Right lung (tissue), 5 donors: ENCODE data around the gene MAMDC4. TPM values are rescaled to one million over a fixed set of nuclear protein-coding genes. Genes with fewer than 3 reads are reported as not detected.
"Not testable (repeated sequence)": the region's sequence is repeated elsewhere in the genome, so short reads cannot be mapped to it uniquely, and the experiment has no call there.

ENCODE experiments used
- DNase-seq, 2 donors: peaks; one replicate each; pipeline ENCODE4 v3.0.0-alpha.2; 2013
- polyA plus RNA-seq, 5 donors: library from polyadenylated mRNA; unstranded; fragments of 120-200 nt; gene quantifications; one replicate each; pipeline versions ENCODE4 v1.2.1 to v1.2.3, GENCODE V29; 2013; ENCODE audit warnings: inconsistent platforms in 1 of 5, low replicate concordance in 1 of 5; ENCODE audit not compliant: insufficient read length in 5 of 5, insufficient read depth in 1 of 5

The MAMDC4 gene
- polyA plus RNA-seq, 5 donors, result 4.5 to 9.5 (median 6.7) TPM

DNA sequence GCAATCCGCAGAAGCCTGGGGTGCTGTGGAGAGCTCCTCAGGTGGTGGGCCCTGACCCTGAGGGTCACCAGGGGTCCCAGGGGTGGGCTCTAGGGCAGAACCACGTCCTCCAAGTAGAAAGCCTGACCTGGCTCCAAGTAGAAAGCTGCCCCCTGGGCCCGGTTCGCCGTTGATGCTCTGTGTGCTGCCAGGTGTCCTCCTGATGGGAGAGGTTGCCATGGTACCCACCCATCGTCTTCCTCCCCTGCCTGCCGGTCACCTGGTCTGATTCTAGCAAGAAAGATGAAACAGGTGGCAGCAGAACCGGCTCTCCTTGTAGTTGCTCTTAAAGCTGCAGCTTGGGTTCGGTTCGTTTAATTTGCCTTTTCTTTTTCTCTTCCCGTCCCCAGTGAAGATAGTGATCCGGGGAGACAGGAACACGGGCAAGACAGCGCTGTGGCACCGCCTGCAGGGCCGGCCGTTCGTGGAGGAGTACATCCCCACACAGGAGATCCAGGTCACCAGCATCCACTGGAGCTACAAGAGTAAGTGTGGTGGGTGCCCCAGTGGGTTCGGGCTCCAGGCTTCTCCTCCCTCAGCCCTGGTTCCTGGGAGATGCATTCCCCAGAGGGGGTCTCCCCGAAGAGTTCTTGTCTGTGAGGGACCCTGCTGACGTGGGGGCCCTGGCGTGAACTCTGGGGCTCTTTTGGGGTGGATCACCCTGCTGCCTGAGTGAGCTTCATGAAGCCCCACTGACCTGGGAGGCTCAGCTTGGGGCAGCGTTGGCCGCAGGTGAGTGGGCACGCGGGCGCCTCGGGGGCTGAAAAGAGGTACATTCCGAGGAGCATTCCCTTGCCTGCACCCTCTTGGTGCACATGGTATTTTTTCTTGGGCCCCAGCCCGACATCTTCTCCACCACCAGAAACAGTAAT is 28.8 kb upstream of the MAMDC4 start:
- no peak for DNase-seq

GRCh38 chr9:136824496-136825225 is 27.5 kb upstream of the MAMDC4 start:
- DNase-seq, result no peak

GRCh38 chr9:136825295-136826187 is 26.6 kb upstream of the MAMDC4 start:
- no peak for DNase-seq

DNA sequence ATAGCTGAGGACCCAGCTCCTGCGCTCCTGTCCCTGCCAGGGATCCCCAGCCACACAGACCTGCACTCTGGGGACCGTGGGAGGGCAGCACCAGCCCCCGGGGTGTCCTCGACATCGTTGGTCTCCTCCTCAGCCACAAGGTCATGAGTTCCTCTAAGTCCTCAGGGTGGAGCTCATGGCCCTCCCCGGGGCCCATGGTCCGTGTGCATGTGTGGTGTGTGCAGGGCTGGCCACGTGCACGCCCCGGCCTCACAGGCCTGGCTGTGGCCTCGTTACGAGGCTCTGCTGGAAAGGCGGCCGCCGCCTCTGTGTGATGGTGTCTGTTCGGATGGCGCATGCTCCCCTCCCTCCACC is 26.0 kb upstream of the MAMDC4 start:
- no peak for DNase-seq

DNA sequence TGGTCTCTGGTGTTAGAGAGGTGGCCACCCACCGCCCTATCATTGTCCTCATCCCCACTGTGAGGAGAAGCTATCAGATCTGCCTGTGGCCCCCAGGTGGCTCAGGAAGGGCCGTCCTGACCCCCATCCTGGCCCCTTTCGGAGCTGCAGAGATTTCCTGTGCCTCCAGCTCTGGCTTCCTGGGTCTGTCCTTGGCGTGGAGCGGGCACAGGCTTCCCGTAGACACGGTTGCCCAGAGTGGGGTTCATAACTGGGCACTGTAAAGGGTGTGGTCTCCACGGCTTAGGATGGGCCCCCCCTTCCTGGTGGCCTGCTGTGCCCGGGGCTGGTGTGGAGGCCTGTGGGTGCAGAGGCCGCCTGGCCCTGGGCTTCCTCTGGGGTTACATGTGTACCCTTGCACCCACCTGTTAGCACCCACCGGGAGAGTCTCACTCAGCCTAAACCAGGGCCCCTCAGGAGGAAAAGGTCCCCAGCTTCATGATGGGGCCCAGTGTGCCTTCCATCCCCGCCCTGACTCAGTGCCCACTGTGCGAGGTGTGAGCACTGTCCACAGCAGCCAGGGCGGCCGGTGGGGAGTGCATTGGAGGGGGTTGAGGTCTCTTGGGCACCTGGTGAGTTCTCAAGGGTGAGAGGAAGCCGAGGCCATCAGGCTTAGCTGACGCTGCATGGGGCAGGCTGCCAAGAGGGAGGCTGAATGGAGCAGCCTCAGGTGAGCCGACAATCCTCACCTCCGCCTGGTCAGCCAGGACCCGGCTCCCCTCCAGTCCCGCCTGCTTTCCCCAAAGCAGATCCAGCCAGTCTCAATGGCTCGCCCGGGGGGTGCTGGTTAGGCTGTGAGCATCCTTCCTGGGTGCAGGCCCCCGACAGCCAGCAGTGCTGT is 25.2 kb upstream of the MAMDC4 start:
- no peak for DNase-seq

DNA sequence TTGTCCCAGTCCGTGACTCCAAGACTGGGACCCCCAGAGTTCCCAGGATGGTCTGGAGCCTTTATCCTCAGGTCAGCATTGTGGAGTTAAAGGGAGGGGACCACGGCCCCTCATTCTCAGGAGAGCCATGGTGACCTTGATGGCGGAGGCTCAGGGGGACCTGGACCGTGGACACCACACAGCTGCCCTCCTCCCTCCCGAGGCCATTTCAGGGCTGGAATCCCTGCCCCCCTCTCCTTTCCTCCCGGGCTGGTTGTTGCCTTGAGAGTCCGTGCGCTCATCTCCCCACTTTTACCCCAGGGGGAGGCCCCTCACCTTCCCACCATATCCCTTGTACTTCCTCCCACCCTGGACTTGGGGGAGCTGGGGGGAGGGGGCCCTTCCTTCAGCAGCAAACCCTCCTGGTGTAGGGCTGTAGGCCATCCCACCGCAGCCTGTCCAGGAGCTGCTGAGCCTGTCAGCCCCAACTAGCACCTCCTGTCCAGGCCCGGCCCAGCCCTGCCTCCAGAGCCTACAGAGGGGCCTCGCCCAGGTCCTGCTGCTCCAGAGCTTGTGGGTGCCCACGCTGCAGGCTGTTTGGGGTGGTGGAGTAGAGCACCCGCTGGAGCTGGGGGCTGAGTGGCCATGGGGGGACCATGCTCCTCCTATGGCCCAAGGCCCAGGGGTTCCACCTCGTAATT is 24.2 kb upstream of the MAMDC4 start:
- no peak for DNase-seq

DNA sequence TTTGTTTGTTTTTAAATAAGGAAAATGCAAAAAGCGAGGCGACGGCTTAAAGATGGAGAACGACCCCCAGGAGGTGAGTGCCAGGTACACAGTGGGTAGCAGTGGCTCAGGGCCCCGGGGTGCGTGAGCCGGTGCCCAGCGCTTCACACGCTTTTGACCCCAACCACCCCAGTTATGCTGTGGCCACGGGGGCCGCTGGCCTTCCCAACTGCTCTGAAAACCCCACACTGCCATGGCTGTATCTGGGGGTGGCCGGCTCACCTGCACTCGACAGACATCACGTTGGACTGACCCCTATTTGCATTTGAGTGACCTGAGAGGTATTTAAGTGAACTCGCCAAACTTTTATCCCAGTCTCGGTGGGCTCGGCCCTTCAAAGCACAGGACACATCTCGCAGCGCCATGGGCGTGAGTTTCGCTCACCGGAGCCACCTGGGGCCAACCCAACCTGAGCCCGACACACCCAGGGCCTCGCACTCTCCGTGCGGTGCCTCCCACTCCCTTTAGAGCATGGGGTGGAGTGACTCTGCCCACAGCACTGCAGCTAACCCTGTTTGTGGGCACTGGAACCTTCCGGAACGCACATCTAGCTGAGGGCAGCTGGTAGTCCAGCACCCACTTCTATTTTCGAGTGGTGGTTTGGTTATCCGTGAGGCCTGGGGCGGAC is 23.5 kb upstream of the MAMDC4 start:
- DNase-seq, result no peak

- no peak for DNase-seq
Observed at GRCh38 chr9:136829412-136829811, 22.7 kb upstream of the MAMDC4 start.

DNA sequence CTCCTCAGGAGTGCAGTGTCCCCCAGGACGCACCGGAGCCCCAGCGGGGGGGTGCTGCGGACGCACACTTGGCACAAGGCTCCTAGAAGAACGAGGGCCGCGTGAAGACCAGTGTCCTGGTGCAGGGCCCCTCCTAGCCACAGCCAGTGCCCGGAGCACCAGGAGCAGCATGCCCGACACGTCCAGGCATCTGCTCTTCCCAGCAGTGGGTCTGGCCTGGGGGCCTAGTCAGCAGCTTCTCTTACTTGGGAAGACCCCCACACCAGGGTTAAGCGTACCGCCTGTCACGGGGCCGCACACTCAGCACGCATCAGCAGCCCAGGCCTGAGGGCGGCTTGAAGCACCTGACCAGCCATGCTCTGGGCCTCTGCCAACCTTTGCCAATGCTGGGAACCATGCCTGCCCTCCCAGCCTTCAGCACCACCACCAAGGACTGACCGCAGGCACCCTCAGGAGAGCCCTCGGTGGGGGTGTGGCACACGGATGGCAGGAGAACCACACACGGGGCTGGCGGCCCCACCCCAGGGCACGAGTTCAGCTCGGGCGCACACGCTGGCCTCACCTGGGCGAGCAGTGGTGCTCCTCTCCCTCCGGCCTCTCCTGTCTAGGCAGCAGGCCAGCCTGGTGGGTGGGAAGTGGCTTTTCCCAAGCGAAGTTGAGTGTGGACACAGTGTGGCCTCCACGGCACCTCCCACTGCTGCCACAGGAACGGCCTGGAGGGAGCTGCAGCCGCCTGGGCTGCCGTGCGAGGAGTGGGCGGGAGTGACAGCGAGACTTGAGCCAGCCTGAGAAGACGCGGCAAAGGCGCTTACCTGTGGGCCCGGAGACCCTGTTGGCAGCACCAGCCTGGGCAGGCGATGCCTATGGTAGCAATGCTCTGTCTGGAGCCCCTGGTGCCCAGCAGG is 21.9 kb upstream of the MAMDC4 start:
- no peak for DNase-seq

DNA sequence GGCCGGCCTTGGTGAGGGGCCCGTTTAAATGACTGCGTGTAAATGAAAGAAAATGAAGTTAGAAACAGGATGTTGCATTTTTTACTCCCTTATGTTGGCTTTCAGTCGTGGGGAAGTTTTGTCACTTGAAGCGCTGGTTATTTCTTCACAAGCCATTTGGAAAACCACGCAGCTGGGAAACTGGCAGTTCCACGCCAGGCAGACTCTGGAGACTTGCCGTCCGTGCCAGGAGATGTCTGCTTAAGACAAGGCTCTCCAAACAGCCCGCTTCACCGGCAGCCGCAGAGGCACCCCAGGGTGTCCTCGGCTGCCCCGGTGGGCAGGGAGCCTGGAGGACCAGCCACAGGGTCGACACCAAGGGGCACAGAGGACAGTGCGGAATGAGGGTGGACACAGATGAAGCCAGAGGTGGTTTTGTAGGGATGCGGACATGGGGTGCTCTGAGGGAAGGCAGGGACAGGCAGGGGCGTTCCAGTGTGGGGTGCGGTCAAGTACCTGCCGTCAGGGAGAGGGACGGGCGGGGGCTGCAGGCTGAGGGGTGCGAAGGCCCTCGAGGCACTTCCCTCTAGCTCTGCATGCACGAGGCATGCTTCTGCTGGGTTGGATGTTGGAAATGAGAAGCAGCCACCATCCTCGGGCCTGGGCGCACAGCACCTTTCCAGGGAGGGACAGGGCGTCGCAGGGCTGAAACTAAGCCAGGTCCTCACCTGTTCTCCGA is 21.0 kb upstream of the MAMDC4 start:
- no peak for DNase-seq

- DNase-seq, result no peak
Observed at GRCh38 chr9:136831720-136832104, 20.4 kb upstream of the MAMDC4 start.

GRCh38 chr9:136832581-136832980 is 19.6 kb upstream of the MAMDC4 start:
- DNase-seq, result no peak

GRCh38 chr9:136833381-136834048 is 18.6 kb upstream of the MAMDC4 start:
- not testable (repeated sequence) for DNase-seq

GRCh38 chr9:136835162-136835931 is 16.8 kb upstream of the MAMDC4 start:
- no peak for DNase-seq

DNA sequence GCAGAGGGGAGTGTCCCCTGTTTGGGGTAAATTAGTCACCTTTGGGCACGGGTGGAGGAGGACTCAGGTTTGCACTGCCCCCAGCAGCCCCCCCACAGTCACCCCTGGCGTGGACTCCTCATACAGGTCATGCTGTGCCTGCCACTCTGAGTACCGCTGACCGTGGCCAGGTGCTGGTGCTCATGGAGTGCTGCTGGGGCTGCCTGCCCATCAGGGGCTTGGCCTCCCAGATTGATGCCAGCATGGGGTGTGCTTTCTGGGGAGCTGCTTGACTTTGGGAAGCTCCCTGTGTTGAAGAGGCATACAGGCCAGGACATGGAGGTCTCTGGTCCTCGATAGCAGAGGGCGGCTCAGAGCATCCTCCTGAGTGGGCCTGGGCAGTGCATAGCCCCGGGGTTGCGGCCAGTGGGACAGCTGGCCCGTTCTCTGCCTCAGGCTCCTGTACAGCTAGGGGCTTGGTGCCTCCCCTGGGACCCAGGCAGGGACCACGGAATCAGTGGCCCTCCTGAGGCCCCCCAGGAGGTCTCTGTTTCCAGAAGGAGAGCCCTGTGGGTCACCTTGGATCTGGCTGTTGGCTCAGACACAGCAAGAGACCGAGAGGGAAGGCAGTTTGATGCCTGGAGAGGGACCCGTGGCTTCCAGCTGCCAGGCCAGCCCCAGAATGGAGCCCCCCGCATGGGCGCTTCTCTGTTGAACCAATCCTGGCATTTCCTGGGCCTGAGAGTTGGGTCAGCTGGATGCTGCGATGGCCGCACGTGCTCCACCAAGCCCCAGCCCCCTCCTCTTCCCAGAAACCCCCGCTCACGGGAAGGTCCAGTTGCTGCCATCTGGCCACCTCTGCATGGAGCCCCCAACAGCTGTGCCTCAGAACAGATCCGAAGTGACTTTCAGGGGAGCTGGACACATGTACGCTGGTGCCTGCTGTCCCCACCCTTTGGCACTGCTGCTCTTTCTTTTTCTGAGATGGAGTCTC is 15.9 kb upstream of the MAMDC4 start:
- no peak for DNase-seq
